VCaP (cell line): ENCODE data around the gene IGFBP2.

Experiments used
- H3K27ac ChIP-seq: fragments of 450-650 bp; 2 replicates; pipeline ENCODE4 v1.5.1; 2017
- TF ChIP-seq, protein P1 (sequence below): fragments of 450-650 bp; conservative IDR thresholded peaks from 2 replicates; pipeline ENCODE4 v1.5.1; 2017; ENCODE audit warnings: mild to moderate bottlenecking, moderate library complexity

IGFBP2 gene

DNA sequence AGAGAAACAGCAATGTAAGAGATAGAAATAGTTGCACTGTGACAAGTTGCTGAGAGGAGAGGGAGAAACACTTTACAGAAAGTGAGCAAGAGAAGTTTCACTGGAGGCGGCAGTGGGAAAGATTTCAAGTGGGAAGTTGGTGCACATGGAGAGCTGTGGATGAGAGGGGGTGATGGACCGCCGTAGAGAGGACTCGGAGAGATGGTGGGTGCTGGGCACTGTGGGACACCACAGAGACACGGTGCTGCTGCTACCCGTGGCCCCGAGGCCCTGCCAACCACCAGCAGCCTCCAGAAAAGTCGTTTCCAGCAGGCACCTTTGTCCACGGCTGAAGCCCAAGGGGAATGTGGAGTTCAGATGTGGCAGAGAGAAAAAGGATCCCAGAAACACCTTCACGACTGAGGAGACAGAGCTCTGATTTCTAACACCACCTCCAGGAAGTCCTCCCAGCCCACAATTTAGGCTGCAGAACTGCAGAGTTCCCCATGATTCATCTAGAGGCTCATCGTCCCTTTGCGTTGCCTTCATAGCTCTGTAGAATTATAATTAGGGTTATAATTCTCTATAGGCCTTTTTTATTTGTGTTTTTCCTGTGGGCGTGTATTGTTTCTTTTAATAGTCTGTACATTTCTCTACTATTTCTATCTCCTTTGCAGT is 15.9 kb upstream of the IGFBP2 start:
- H3K27ac ChIP-seq: peak overlapping the region; percentile 94
- TF ChIP-seq, protein P1, sequence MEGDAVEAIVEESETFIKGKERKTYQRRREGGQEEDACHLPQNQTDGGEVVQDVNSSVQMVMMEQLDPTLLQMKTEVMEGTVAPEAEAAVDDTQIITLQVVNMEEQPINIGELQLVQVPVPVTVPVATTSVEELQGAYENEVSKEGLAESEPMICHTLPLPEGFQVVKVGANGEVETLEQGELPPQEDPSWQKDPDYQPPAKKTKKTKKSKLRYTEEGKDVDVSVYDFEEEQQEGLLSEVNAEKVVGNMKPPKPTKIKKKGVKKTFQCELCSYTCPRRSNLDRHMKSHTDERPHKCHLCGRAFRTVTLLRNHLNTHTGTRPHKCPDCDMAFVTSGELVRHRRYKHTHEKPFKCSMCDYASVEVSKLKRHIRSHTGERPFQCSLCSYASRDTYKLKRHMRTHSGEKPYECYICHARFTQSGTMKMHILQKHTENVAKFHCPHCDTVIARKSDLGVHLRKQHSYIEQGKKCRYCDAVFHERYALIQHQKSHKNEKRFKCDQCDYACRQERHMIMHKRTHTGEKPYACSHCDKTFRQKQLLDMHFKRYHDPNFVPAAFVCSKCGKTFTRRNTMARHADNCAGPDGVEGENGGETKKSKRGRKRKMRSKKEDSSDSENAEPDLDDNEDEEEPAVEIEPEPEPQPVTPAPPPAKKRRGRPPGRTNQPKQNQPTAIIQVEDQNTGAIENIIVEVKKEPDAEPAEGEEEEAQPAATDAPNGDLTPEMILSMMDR: no peak

DNA sequence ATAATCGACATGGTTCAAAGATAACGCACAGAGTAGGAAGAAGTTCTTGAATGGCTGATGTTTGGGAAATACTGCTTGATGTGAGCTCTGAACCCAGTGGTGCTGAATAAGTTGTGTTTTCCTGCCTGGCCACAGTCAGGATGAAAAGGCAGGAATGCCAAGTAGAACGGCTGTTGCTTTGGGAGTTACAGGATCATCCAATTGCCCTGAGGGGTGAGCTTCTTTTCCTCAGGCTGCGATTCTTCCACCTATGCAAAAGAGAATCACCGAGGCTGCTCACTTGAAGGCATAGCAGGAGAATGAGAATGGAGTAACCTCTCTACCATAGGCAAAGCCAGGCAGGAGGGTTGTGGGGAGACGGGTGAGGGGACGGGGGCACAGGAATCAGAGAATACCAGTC is 14.4 kb upstream of the IGFBP2 start:
- TF ChIP-seq, protein P1: no peak
- H3K27ac ChIP-seq: peak overlapping the region; percentile 94

DNA sequence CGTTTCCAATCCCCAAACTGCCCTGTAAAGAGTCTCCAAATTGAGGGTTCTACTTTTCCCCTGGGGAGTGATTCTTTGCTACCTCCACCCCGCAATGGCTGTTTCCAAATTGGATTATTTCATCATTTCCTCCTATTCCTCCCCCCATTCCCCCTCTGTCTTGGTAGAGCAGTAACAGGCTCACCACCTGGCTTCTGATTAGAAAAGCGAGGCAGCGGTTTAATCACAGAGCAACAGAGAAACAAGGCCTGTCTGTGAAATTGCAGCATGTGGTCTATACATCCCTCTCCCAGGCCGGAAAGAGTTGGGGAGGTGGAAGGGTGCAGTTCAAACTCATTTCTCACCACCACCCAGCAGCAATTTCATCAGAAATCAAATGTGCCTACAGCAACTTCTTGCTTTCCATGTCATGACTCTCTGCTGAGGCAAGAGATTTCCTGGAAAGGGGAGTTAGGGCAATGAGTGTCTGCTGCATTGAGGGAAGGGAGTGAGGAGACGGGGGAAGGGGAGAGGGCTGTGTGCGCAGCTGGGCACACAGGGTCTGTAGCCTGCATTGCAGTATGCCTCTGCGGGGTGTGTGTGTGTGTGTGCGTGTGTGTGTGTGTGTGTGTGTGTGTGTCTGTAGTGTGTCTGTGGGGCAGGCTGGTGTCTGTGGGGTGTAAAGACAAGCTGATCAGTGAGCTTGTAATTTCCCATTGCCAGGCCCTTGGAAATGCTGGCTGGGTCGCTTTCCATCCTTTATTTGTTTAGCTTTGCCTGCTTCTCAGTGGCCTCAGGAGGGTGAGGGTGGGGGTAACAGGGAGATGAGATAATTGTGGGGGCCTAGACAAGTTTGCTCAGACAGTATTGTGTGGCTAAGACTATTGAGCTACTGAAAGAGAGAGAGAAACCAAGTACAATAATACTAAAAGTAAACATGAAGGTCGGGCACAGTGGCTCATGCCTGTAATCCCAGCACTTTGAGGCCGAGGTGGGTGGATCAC is 13.5 kb upstream of the IGFBP2 start:
- TF ChIP-seq, protein P1: no peak
- peak overlapping the region; percentile 94 for H3K27ac ChIP-seq

DNA sequence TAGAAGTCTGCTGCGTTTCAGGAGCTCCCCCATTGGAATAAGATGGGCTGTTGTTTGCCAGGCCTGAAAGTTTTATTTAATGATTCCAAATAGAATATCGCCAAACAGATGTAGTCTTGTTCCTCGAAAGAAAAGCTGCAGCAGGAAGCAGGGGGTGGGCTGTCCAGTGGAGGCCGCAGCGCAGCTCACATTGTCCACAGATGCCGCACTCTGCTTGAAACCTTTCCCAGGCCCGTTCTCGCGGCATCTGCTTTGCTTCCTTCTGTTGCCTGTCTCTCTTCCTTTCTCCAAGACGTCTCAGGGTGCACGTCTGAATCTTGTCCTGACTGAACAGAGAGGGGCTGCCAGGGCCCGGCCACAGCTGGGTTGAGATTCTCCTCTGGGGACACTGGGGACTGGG is 12.4 kb upstream of the IGFBP2 start:
- TF ChIP-seq, protein P1: no peak
- peak overlapping the region; percentile 94 for H3K27ac ChIP-seq

DNA sequence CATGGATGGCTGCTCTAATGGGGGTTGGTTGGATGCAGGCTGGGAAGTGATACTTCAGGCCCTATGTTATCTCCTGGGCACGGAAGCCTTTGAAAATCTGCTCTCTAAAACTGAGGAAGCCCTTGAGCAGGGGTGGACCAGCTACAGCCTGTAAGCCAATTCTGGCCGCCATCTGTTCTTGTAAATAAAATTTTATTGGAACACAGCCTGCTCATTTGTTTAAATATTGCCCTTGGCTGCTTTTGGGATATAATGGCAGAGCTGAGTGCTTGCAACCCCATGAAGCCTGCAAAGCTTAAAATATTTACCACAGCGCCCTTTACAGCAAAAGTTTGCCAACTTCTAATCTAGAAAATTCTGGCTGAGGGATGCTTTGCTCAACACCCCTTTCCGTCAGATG is 11.9 kb upstream of the IGFBP2 start:
- TF ChIP-seq, protein P1: no peak
- H3K27ac ChIP-seq: peak overlapping the region; percentile 94

DNA sequence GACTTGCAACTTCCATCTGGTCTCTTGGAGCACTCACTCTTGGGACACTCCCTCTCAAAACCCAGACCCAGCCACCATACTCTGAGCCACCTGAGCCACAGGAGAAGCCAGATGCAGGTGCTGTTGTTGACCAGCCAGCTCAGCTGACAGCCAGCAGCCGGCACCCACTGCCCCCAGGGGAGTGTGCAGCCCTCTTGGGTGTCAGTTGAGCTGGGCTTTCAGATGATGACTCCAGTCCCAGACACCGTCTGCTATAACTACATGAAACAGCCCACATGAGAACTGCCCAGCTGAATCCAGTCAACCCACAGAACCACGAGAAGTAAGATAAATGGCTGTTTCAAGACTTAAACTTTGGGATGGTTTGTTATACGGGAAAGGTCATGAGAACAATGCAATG is 10.7 kb upstream of the IGFBP2 start:
- peak overlapping the region; percentile 94 for H3K27ac ChIP-seq
- TF ChIP-seq, protein P1: no peak

DNA sequence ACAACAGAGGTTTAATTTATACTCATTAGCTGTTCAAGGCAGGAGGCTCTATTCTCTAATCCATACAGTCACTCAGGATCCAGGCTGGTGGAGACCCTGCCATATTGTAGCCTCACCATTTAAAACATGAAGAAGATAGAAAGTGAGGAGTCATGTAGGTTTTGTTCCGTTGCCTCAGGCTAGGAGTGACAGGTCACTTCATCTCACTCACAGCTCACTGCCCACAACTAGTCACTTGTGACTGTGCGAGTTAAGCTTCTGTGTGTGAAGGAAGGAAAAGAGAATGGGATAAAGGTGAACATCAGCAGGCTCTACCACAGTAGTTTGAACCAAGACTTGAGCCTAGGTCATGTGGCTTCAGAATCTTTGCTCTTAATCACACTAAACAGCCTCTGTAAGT is 9.0 kb upstream of the IGFBP2 start:
- TF ChIP-seq, protein P1: no peak
- H3K27ac ChIP-seq: peak overlapping the region; percentile 94; the same call in 1 of the 2 replicates
